GM20431 (cell line): ENCODE measurements around the gene ZIK1.

Experiments
- in situ Hi-C: fragments of 300-500 bp; cut with MseI, MboI; formaldehyde crosslinking; loops from one replicate; pipeline ENCODE4 v1.15.0; 2020; ENCODE audit warnings: low sequenced_read_pairs; ENCODE audit not compliant: unreplicated experiment

Gene ZIK1

DNA sequence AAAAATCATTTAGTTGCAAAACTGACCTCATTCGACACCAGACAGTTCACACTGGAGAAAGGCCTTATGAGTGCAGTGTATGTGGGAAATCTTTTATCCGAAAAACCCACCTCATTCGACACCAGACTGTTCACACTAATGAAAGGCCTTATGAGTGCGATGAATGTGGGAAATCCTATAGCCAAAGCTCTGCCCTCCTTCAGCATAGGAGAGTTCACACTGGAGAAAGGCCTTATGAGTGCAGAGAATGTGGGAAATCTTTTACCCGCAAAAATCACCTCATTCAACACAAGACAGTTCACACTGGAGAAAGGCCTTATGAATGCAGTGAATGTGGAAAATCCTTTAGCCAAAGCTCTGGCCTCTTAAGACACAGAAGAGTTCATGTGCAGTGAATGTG, 23.0 kb downstream of the ZIK1 start:
- in situ Hi-C loops, result no loop called here

DNA sequence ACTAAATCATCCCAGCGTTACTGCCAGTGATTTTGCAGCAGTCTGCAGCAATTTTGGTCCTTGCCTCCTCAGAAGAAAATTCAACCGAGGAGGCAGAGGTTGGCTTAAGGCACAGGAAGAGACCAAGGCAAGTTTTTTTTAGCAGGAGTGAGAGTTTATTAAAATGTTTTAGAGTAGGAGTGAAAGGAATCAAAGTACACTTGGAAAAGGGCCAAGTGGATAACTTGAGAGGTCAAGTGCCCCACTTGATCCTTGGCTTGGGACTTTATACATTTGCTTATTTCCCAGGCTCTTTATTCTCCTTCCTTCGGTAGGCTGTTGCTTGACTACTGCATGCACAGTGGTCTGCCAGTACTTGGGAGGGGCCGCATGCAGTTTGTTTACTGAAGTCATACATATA, 27.2 kb downstream of the ZIK1 start:
- in situ Hi-C loops, result no loop called here

DNA sequence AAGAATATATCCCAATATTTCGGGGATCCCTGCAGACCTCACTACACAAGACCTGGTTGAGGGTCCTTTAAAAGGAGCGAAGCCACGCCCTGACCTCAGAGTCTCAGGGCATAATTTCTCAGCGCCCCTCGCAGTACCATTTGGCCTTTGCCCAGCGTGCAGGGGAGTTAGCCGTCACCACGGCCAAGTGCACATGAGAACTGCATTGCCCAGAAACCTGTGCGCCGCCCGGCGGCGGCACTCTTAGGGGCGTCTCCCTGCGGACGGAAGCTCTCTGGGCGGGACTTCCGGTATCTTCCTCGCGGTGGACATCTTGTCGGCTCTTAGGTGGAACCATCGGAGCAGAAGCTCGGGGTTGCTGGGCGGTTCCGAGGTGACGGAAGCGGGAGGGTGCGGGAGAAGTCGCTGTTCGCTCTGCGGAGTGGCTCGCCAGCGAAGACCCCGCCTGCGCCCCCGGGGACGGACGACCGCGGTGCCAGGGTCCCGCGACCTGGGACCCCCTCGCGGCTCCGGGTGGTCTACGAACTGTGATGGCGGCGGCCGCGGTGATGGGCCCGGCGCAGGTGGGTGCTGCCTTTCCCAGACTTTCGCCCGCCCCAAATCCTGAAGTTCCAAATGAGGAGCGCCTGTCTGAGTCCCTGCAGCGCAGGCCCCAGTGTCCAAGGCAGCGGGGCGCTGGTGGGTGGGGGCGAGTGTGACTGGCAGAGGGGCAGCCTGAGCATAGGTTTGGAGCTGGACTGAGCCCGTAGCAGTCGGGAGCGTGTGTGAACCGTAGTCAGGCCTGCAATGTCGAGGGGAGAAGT, 30.2 kb downstream of the ZIK1 start, which contains the start of gene ZNF134:
TSS of gene ZNF134 (plus strand) at position 302 of the 803 bp plus-strand sequence. CDS start 5,227 bp downstream, outside the sequence.
- in situ Hi-C loops, result no loop called here

DNA sequence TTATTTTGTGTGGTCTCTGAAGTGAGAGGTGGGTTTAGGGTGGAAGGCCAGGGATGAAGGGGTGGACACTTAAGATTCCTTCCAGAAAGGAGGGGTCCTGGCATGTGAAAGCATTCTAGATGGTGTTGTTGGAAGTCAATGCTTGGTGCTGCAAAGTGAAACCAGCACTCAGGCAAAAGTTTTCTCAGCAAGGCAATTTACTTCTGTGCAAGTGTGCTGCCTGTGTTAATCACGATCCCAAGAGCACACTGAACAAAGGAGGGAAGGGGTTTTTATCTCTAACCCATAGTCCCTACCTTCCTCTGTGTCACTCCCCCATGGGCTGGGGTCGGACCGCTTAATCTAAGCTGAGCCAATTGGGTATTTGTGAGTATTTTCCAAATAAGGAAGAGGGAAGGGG, 31.4 kb downstream of the ZIK1 start:
- in situ Hi-C loops, result no loop called here

DNA sequence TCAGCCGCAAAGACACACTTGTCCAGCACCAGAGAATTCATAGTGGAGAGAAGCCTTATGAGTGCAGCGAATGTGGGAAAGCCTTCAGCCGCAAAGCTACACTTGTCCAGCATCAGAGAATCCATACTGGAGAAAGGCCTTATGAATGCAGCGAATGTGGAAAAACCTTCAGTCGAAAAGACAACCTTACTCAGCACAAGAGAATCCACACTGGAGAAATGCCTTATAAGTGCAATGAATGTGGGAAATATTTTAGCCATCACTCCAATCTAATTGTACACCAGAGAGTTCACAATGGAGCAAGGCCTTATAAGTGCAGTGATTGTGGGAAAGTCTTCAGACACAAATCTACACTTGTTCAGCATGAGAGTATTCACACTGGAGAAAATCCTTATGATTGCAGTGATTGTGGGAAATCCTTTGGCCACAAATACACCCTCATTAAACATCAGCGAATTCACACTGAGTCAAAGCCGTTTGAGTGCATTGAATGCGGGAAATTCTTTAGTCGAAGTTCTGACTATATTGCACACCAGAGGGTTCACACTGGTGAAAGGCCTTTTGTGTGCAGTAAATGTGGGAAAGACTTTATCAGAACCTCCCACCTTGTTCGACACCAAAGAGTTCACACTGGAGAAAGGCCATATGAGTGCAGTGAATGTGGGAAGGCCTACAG, 36.9 kb downstream of the ZIK1 start:
- in situ Hi-C loops, result no loop called here

DNA sequence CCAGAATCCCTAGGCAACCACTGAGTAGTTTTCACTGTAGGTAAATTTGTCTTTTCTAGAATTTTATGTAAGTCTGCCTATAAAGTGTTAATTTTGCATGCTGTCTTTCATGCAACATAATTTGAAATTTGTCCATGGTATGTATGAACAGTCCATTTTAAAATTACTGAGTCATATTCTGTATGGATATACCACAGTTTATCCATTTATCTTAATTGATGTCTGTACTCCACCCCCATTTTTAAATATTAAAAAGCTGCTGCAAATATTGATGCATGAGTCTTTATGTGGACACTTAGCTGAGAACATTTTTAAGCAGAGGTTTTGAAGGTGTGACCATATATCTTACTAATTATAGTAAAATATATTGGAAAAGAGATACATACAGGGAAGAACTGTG, 39.1 kb downstream of the ZIK1 start:
- in situ Hi-C loops, result no loop called here

DNA sequence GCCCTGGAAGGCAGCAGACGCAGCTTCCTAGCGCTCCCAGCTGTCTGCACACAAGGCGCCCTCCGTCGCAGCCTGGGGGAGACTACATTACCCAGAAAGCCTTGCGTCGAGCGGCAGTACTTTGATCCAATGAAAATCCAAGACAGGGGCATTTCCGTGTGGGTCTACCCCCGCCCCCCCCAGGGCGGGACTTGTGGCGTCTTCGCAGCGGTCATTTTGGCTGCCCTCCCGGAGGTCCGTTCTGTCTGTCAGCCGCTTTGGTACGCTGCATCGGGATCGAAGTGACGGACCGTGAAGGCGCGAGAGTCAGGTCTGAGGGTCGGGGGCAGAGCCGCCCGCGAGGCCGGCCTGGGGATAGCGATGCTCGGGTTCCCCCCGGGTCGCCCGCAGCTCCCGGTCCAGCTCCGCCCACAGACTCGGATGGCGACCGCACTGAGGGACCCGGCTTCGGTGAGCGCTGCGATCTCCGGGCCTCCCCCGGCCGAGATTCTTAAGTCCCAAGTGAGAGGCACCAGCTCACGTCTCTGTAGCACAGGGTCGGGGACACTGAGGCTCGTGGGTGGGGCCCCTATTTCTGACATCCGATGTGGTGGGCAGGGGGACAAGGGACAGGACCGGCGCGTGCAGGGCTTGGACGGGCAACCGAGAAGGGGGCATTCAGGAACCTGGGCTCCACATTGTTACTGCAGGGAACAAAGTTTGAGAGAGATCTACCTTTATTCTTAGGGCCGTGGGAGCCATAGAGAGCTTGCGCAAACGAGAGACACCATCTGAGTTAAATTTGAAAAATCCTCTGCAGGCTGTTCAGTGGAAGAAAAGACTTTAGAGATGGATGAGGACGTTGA, 49.3 kb downstream of the ZIK1 start, which contains the start of gene ZNF211:
TSS of gene ZNF211 (plus strand) at position 182 of the 845 bp plus-strand sequence. CDS start at position 361, 179 bp downstream.
- in situ Hi-C loops, result no loop called here

DNA sequence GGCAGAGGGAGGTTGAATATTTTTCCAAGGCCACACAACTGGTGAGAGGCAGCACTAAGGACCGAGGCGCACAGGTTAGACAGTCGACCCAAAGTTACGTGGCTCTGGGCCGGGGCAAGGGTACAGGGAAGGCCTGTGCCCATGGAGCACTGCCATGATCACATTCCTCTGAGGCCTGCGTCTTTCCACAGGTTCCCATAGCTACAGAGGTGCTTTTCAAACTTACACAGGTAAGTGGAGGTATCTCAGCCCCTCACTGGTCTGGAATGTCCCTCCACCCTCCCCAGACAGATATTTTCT, 49.8 kb downstream of the ZIK1 start:
- in situ Hi-C loops, result no loop called here

DNA sequence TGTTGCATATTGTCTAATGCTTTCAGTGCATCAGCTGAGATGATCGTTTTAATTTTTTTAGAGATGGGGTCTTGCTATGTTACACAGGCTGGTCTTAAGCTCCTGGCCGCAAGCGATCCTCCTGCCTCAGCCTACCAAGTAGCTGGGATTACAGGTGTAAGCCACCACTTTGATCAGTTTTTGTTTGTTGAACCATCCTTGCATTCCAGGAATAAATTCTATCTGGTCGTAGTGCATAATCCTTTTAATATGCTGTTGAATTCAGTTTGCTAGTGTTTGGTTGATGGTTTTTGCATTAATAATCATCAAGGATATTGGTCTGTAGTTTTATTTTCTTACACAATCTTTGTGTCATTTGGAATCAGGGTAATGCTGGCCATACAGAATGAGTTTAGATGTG, 53.4 kb downstream of the ZIK1 start:
- in situ Hi-C loops, result no loop called here

DNA sequence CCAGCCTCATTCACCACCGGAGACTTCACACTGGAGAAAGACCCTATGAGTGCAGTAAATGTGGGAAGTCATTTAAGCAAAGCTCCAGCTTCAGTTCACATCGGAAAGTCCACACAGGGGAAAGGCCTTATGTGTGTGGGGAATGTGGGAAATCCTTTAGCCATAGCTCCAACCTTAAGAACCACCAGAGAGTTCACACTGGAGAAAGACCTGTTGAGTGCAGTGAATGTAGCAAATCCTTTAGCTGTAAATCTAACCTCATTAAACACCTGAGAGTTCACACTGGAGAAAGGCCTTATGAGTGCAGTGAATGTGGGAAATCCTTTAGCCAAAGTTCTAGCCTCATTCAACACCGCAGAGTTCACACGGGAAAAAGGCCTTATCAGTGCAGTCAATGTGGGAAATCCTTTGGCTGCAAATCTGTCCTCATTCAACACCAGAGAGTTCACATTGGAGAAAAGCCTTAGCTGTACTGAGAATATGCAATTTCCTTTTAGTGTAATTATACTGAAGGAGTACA, 57.8 kb downstream of the ZIK1 start:
- in situ Hi-C loops, result no loop called here

DNA sequence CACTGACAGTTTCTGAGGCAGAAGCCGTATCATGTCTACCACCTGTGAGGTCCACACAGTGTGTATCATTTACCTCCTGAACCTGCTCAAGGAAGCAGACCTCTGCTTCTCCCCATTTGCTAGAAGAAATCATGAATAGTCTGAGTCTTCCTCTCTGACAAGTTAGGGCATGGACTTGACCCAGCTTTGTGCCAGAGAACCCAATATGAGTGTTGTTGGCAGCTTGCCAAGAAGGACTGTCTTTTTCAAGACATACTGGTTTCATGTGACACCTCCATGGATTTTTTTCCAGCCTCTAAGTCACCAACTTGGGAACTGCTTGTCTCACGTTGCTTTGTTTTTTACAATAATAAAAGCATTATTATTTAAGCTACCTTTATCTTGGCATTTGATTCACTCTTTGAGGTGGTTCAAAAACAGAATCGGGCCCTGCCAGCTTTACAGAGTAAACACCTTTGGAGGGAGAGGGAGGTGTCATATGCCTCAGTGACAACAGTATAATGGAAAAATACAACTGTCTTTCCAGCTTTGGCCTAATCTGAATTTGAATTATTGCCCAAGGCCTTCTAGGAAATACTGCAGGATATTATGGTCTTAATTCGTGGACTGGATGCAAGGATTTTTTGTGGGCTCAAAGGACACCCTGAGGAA, 58.6 kb downstream of the ZIK1 start:
- in situ Hi-C loops, result no loop called here
